HPDE6-E6E7 (cell line): Measurements from ENCODE around the gene CSNK1A1L.
"Not testable (repeated sequence)": the region's sequence is repeated elsewhere in the genome, so short reads cannot be mapped to it uniquely, and the experiment has no call there.

Source experiments
- DNase-seq: peaks from one replicate; pipeline ENCODE4 v3.0.0; 2011; ENCODE audit warnings: missing footprints; ENCODE audit errors: extremely low spot score

Gene CSNK1A1L

GRCh38 chr13:37058910-37059847, 46.3 kb downstream of the CSNK1A1L start, which contains the start of gene SUPT20H:
TSS of gene SUPT20H (minus strand) at chr13:37059688. CDS start at chr13:37051490, 8,198 bp downstream.
- peak; percentile 47 for DNase-seq

- DNase-seq = not testable (repeated sequence)
Observed at GRCh38 chr13:37056228-37056627, 49.2 kb downstream of the CSNK1A1L start.
